ENCODE data around the gene BCL11B.

GRCh38 chr14:99158150-99158549 lies 113.8 kb downstream of the BCL11B start:
- TF ChIP-seq EP300 (IDR thresholded peaks at IDR 0.05; ENCODE audit: borderline replicate concordance in 1 of 2, low read depth in 2 of 2, low read length in 2 of 2), result no peak
- TF ChIP-seq SIN3A (conservative IDR thresholded peaks at IDR 0.05 in 1 of 2, IDR thresholded peaks at IDR 0.05 in 1 of 2; ENCODE audit: low read depth in 1 of 2, low read length in 2 of 2), result no peak
- no peak for TF ChIP-seq CTCF (IDR thresholded peaks at IDR 0.05; ENCODE audit: control extremely low read depth in 1 of 3, insufficient read depth in 1 of 3, low read depth in 1 of 3, low read length in 3 of 3)
- no peak for TF ChIP-seq JUND (IDR thresholded peaks at IDR 0.05; ENCODE audit: low read length)
- TF ChIP-seq BCL11A (IDR thresholded peaks at IDR 0.05; ENCODE audit: low read depth in 2 of 2, low read length in 2 of 2), result no peak
- TF ChIP-seq MAX (IDR thresholded peaks at IDR 0.05), result no peak
- TF ChIP-seq EZH2 (IDR thresholded peaks at IDR 0.05; ENCODE audit: low read depth, low read length, severe bottlenecking), result no peak
- TF ChIP-seq TCF12 (IDR thresholded peaks at IDR 0.05; ENCODE audit: low read depth, low read length), result no peak
- TF ChIP-seq PHF8 (conservative IDR thresholded peaks at IDR 0.05; ENCODE audit: low read depth, low read length), result no peak
- TF ChIP-seq SRF (IDR thresholded peaks at IDR 0.05; ENCODE audit: low read depth, low read length), result no peak

Measured in H1 (cell line).